GM18858 (cell line): Measurements from ENCODE around the gene MCEMP1.

Experiments used
- ATAC-seq: cut with Tn5 transposase; IDR thresholded peaks from one replicate; pipeline ENCODE4 v1.9.1; 2021; ENCODE audit not compliant: unreplicated experiment

The MCEMP1 gene

DNA sequence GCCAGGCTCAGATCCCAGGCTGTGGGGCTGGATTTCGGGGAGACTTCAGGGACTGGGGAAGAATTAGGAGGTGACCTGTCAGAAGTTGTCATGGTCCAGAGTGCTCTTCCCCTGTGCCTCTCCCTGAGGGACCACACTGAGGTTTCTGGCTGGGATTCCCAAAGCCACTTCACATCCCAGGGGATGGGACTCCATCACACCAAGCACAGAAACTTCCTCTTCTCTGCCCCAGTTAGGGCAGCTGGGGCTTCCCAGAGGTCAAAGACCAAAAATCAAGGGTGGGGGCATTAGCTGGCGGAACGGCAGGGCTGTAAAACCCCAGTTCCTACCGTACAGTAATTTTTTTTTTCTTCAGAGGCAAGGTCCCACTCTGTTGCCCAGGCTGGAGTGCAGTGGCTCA, 17.6 kb downstream of the MCEMP1 start:
- no peak for ATAC-seq

DNA sequence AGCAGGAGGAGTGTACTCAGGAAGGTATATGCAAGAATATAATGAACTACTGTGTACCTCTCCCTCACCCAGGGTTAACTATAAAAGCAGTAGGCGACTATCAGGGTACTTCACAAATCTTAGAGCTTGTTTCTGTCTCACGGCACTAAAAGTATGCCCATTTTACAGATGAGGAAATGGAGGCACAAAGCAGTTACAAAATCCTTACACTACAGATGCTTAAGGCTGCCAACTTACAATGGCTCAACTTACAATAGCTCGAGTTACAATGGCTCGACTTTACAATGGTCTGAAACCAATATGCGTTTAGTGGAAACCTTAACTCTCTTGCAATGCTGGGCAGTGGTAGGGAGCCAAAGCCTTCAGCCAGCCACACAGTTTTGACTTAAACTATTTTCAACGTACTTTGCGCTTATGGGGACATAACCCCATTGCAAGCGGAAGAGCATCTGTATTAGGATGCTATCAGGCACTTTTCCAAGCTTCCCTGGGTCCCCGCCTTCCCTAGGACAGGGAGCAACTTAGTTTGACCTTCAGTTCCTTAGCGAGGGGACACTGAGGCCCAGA, 20.9 kb downstream of the MCEMP1 start:
- no peak for ATAC-seq

DNA sequence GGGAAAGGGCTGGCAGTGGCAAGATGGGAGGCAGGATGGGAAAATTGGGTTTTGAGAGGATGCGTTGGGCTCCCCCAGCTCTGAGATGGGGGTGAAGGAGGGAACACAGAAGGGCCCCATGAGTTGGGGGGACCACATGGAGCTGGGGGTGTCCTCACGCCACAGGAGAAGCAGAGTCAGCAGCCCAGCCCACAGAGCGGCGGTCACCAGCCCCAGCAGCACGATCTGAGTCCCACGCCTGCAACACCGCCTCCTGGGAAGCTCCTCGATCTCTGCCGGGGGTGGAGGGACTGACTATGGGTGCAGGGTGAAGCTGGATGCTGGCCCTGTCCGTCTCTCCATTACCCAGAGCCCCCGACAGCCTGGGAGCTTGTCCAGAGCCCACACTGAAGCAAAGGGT, 21.7 kb downstream of the MCEMP1 start:
- ATAC-seq, result no peak

DNA sequence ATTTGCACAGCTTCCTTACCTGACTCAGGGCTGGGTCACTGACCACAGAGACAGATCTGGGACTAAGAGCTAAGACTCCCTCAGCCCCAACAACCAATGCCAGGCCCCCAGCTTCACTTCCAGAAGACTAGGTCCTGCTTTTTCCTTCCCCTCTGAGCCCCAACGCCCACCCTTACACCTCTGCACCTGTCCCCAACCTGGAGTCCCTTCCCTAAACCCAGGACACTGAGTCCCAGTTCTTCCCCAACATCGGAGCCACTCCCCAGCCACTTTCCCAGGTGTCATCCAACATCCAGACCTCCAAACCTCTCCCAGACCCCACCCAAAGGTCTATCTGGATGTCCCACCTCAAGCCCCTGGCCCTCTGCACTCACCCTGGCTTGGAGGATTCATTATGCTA, 22.1 kb downstream of the MCEMP1 start:
- ATAC-seq, result no peak

DNA sequence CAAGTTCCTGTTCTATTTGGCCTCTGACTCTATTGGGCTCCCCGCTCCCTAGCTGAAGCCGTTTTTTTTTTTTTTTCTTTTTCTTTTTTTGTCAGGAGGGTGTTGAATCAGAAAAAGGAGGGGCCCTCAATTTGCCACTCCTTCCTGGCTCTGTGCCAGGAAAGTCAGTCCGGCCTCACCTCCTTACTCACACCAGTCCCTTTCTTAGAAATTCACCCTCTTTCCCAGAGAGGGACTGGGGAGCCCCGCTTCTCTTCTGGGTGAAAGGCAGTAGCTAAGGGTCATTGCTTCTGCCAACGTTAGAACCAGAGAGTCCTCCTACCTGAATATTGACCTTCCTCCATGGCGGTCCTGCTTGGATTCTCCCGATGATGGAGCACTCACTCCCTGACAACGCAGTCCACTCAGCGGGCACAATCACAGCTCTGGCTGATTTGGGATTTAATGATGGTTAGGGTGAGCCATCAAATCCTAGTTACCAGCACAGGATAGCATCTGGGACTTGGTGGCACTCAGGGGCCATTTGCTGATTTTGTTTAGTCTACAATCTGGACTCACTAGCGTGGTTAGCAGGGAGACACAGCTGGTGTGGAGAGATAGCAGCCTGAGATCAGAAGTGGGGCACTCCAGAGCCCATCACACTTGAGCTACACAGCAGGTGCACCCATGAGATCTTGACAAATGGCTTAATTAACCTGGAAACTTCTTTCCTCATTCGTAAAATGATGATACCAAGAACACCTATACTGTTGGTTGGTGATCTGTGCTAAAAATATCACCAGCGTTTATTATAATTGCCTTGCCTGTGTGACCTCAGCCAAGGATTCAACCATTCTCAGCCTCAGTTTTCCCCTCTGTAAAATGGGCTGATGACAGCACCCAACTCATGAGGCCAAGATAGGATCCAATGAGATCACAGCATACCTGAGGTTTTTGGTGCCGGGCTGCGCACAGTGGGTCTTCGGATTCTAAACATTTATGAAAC, 22.8 kb downstream of the MCEMP1 start:
- no peak for ATAC-seq

DNA sequence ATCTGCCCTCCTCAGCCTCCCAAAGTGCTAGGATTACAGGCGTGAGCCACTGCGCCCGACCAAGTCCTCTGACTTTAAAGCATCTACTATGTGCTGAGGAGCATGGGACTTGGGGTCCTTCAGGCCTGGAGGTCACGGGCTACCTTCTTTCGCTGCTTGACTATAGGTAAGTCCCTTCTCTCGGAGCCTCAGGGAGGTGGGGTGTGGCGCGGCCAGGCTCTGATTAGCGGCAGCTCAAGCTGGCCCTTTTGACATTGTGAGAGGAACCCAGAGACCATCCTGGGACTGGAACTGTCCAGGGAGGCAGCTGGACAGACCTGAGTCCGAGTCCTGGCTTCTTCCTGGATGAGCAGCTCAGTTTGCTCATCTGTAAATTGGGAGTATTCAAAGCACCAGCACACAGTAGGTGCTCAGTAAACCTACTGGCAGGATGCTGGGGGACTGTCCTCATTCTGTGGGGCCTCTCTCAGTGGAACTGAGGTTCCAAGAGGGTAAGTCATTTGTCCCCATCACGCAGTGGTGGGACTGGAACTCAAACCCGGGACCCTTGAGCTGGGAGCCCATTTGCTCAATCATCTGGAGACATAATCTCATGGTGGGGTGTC, 24.3 kb downstream of the MCEMP1 start:
- ATAC-seq, result no peak

DNA sequence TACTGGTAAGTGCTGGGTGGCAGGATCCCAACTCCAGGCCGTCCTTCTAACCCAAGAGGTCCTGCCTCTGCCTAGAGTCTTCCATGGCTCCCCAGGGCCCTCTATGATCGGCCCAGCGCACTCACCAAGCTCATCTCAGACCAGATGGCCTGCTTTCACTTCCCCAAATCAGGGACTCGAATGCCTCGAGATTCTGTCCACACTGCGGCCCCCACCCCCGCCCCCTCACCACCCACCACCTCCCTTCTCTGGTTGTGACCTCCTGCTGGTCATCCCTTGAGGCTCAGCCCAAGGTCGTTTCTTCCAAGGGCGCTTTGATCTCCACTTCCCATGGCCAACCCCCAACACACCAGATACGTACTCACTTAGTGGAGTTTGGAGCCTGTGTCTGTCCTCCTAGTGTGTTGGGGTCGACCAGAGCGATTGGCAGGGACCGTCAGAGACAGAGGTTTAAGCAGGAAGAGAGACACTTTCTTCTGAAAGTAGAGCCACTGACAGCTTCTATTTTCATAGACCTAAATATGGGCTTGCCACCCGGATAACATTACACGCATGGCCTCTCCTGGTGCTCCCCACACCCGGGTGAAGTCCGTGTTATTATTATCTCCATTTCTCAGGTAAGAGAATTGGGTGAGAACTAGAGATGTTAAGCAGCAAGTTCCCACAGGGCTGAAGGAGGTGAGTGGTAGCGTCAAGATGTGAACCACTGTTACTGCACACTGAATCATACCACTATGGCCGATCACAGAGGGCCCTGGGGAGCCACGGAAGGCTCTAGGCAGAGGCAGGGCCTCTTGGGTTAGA, 25.0 kb downstream of the MCEMP1 start, which contains the start of gene FCER2:
Gene FCER2, minus strand, starts transcription at position 478 of the 804 bp plus-strand sequence. CDS start 2,371 bp downstream, outside the sequence.
- ATAC-seq, result peak; percentile 41

DNA sequence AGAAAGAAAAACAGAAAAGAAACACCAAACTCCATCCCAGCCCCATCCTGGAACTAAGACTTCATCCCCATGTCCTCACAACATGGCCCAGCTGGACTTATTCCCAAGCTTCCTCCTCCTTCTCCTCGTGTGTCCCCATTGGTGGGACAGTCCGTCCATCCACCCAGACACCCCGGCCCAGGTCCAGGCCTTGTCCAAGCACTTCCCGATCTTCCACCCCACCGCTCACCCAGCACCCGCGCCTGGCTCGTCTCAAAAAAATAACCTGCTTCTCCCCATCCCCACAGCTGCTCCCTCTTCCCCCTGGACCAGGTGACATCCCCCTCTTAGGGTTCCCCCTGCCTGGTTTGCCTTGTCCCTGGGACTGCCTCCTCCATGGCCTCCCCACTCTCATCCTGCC, 26.4 kb downstream of the MCEMP1 start:
- ATAC-seq, result no peak

DNA sequence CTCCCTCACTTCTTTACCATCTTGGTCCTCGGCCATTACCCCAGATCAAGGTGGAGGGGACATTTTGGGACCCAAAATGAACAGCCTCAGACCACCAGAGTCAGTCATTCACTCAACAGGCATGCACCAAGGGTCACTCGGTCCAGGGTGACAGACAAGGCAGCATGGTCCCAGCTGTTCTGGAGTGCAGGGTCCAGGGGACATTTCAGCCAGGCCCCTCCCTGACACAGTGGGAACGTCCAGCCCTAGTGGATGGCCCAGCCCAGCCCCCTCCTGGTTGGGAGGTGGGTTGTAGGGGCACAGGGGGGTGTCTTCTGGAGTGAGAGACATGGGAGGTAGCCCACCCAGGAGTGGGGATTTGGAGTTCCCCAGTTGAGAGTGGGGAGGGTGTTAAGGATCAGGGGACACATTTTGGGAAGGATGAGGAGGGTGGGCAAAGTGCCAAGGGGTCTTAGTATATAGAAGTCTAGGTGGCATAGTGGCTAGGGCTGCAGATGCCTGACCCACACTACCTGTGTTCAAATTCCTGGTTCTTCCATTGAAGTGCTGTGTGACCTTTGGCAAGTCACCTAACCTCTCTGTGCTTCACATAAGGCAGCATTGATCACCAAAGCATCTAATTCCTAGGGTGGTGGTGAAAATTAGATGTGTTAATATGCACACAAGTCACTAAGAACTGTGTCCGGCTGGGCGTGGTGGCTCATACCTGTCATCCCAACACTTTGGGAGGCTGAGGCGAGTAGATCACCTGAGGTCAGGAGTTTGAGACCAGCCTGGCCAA, 27.6 kb downstream of the MCEMP1 start:
- no peak for ATAC-seq

DNA sequence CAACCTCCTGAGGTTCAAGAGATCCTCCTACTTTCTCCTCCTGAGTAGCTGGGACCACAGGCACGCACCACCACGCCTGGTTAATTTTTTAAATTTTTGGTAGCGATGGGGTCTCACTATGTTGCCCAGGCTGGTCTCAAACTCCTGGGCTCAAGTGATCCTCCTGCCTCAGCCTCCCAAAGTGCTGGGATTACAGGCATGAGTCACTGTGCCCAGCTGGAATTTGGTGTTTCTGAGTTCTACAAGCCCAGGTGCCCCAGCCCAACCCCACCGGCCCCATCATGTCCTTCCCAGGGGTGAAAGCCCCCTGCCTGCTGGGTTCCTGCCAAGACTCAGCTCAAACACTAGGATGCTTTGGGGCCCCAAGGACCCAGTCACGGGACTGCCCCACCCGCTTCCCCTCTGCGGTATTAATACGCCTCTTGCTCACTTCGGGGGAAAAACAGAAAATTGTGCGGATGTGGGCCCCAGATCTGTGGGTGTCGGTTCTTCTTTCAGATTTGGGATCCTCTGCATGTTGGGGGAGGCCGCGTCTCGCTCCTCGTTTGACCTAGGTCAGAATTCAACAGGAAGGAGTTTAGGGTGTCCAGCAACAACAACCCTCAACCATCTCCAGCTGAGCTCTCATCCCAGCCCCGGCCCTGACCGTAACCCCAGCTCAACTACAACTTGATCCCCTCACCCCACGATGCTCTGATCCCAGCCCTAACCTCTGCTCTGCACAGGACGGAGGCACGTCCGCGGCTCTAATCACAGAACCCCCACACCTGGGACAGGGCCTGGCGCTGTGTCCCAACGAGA, 28.7 kb downstream of the MCEMP1 start:
- ATAC-seq, result no peak

DNA sequence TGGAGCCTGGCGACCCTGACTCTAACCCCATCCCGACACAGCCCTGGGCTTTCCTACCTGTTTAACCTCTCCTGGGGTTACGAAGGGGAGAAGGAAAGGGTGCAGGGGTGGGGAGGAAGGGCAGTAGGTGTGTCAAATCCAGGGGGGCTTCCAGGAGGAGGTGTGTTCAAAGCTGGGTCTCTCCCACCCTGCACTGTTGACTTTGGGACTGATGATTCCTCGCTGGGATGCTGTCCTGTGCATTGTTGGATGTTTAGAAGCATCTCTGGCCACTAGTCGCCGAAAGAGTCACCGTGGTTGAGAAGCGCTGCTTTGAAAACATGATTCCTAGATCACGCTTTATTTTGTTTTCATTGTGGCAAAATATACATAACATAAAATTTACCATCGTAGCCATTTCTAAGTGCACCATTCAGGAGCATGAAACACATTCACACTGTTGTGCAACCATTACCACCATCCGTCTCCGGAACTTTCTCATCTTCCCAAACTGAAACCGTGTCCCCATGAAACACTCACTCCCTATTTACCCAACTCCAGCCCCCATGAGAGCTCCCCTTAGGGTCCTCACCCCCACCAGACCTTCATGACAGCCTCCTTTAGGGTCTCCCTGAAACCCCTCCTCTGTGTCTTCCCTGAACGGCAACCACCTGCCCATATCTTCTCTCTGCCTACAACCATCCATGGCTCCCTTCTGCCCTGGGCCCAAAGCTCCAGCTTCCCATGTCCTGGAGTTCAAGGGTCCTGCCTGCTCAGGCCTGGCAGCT, 29.5 kb downstream of the MCEMP1 start:
- ATAC-seq, result no peak

DNA sequence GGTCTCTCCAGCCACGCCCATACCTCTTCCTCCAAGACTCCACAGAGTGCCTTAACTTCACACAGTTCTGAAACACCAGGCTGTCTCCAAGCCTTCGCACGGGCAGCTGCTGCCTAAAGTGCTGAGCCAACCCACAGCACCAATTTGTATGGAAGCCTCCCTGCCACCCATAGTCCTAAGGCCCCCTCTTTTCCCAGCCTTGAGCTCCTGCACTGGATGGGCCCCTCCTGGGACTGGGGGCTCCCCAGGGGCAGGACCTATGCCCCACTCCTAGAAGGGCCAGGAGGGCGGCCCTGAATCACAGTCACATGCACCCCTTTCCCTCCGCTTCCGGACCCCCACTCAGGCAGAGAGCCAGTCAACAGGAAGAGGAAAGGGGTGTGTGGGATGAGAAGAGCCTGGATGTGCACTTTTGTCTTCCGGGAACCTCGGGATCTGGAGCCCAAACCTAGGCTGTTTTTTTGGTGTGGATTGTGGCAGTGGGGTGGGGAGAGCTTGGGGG, 30.1 kb downstream of the MCEMP1 start:
- no peak for ATAC-seq

DNA sequence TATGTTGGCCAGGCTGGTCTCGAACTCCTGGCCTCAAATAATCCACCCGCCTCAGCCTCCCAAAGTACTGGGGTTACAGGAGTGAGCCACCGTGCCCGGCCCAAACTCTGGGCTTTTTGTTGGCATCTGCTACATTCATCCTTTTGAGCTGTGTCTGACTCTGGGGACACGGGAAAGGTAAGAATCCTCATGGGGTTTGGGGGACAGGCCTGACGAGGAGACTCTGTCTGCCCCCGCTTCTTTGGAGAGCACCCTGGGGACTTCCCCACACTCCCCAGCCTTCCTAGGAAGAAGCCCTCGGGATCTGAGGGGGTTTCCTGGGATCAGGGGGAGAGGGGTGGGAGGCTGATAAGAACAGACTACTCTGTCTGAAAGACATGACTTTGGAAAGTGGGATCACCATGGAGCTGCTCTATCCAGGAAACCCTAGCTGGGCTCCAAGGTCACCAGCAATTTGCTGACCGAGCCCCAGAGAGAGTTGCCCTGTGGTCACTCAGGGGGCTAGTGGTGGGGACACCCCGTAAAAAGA, 33.1 kb downstream of the MCEMP1 start:
- ATAC-seq, result no peak

DNA sequence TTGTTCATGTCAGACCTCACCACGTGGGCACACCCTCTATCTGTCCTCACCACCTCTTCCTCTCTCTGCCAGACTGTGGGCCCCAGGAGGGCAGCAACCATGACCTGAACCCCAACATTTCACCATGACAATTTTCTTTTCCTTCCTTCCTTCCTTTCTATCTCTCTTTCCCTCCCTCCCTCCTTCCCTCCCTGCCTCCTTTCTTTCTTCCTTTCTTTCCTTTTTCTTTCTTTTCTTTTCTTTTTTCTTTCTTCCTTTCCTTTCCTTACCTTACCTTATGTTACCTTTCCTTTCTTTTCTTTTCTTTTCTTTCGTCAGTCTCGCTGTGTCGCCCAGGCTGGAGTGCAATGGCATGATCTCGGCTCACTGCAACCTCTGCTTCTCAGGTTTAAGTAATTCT, 33.7 kb downstream of the MCEMP1 start:
- ATAC-seq, result no peak

DNA sequence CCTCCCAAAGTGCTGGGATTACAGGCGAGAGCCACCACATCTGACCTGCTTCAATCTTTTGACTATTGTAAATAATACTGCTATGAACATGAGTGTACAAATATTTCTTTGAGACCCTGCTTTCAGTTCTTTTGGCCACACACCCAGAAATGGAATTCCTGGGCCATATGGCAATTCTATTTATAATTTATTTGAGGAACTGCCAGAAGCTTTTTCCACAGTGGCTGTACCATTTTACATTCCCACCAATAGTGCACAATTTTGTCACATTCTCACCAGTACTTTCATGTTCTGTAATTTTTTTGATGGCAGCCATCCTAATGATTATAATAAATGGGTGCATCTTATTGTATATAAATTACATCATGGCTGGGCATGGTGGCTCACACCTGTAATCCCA, 38.8 kb downstream of the MCEMP1 start:
- no peak for ATAC-seq

DNA sequence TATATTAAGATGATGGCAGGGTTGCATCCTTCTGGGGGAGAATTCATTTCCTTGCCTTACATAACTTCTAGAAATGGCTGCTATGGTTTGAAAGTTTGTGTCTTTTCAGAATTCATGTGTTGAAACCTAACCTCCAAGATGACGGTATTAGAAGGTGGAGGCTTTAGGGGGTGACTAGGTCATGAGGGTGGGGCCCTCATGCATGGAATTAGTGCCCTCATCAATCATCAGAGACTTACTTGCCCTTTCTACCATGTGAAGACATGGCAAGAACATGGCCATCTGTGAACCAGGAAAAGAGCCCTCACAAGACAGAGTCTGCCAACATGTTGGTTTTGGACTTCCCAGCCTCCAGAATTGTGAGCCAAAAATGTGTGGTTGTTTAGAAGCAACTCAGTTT, 39.9 kb downstream of the MCEMP1 start:
- ATAC-seq, result no peak

DNA sequence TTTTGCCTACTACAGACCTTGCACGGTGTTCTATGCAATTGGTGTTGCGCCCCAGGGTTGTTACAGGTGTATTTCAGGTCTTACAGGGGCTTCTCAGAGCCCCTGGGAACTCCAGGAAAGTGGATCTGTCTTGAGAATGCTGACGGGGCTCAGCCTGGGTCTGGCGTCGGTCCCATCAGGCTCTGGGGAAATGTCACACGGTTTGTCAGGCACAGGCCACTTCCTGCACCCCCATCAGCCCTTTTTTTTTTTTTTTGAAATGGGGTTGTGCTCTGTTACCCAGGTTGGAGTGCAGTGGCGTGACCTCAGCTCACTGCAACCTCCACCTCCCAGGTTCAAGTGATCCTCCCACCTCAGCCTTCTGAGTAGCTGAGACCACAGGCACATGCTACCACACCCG, 41.8 kb downstream of the MCEMP1 start:
- ATAC-seq, result no peak

DNA sequence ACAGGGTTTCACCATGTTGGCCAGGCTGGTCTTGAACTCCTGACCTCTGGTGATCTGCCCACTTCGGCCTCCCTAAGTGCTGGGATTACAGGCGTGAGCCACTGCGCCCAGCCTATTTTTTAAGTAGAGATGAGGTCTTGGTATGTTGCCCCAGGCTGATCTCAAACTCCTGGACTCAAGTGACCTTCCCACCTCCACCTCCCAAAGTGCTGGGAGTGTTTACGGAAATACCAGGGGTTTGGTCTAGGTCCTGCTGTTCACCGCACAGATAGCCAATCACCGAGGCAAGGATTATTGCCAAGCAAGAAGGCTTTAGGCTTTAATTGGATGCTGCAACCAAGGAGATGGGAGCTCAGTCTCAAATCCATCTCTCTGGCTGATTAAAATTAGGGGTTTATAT, 43.5 kb downstream of the MCEMP1 start:
- ATAC-seq, result no peak
